HG03469 (cell line): Measurements from ENCODE around the gene MAP2K3.

Experiments
- ATAC-seq: cut with Tn5 transposase; IDR thresholded peaks from one replicate; pipeline ENCODE4 v1.9.1; 2021; ENCODE audit warnings: mild to moderate bottlenecking, moderate library complexity, moderate number of reproducible peaks; ENCODE audit not compliant: unreplicated experiment

The MAP2K3 gene

GRCh38 chr17:21284319-21285163 is at the start of gene MAP2K3:
Gene MAP2K3, plus strand, starts transcription at chr17:21284711. Its CDS starts 210 bp downstream, at chr17:21284921.
- peak; percentile 62 for ATAC-seq

GRCh38 chr17:21235921-21236320 is 48.6 kb upstream of the MAP2K3 start:
- ATAC-seq: no peak

GRCh38 chr17:21239680-21240368 is 44.7 kb upstream of the MAP2K3 start:
- no peak for ATAC-seq

GRCh38 chr17:21240369-21241055 is 44.0 kb upstream of the MAP2K3 start:
- ATAC-seq: no peak

- ATAC-seq: no peak
These were observed 42.9 kb upstream of the MAP2K3 start for GRCh38 chr17:21241564-21241963.

GRCh38 chr17:21242026-21242697 is 42.3 kb upstream of the MAP2K3 start:
- no peak for ATAC-seq

GRCh38 chr17:21242780-21243515 is 41.6 kb upstream of the MAP2K3 start:
- ATAC-seq: no peak

- ATAC-seq: no peak
These were observed 40.8 kb upstream of the MAP2K3 start for GRCh38 chr17:21243516-21244303.

GRCh38 chr17:21245639-21246084 is 38.8 kb upstream of the MAP2K3 start:
- no peak for ATAC-seq

- no peak for ATAC-seq
These were observed 37.8 kb upstream of the MAP2K3 start for GRCh38 chr17:21246698-21247097.

- no peak for ATAC-seq
These were observed 36.8 kb upstream of the MAP2K3 start for GRCh38 chr17:21247552-21248258.

- no peak for ATAC-seq
These were observed 36.0 kb upstream of the MAP2K3 start for GRCh38 chr17:21248500-21248899.

- no peak for ATAC-seq
These were observed 35.3 kb upstream of the MAP2K3 start for GRCh38 chr17:21249086-21249795.

- ATAC-seq: no peak
These were observed 34.4 kb upstream of the MAP2K3 start for GRCh38 chr17:21249920-21250703.

GRCh38 chr17:21250854-21251253 is 33.7 kb upstream of the MAP2K3 start:
- ATAC-seq: no peak

GRCh38 chr17:21251337-21252010 is 33.0 kb upstream of the MAP2K3 start:
- no peak for ATAC-seq

GRCh38 chr17:21252289-21252795 is 32.2 kb upstream of the MAP2K3 start:
- no peak for ATAC-seq
